RWPE1 (cell line): ENCODE measurements around the gene MBNL1.

Experiments used
- CTCF ChIA-PET: fragments of 350-600 bp; sonication (Branson Sonifier 250); formaldehyde crosslinking; extraction: SDS; loops from one replicate; lab custom pipeline; 2021; lab: Yijun Ruan, JAX
- POLR2A ChIA-PET: fragments of 400-600 bp; formaldehyde crosslinking; extraction: SDS; loops from one replicate; lab custom pipeline; 2020; ENCODE audit warnings: antibody characterized with exemption; ENCODE audit not compliant: low non-redundant PET; lab: Yijun Ruan, JAX
- DNase-seq: peaks from one replicate; pipeline ENCODE4 v3.0.0; 2012; ENCODE audit warnings: low spot score
- H3K27ac ChIP-seq: fragments of 450-650 bp; 2 replicates; pipeline ENCODE4 v1.5.1; 2017
- CTCF ChIP-seq: fragments of 450-650 bp; conservative IDR thresholded peaks from 2 replicates; pipeline ENCODE4 v1.5.1; 2017; ENCODE audit warnings: low read depth, mild to moderate bottlenecking

Gene MBNL1

DNA sequence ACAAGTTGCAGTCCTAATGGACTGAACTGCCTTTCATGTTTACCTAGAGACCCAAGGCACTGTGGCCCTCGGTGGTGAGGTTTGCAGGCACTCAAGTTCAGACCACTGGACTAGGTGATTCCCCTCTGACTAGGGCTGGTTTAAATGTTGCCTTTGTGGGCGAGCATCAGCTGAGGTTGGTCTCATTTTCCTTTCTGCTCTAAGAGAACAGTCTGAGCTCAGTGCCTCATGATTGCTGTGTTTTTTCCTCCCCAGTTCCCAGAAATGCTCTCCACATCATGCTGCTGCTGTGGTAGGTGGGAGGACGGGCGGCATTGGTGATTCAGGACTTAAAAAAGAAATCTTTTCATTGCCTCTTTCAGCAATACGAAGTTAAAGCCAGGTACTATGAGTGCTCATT lies 237.2 kb downstream of the MBNL1 start:
- POLR2A ChIA-PET: no interaction called here
- no peak for TF ChIP-seq CTCF
- CTCF ChIA-PET: interaction anchor here (1.0 to 1.1 kb wide), 2 partner anchors 14 to 19 kb away, joined by 3 read pairs; no protein-coding TSS in a partner anchor
- no peak overlapping the region for H3K27ac ChIP-seq
- no peak for DNase-seq

- peak; percentile 9 for DNase-seq
- ChIA-PET POLR2A (no interaction called here), CTCF (interaction anchor here (0.6 to 1.1 kb wide), 8 partner anchors 8 to 1566 kb away, joined by 3 to 4 read pairs (median 3); no protein-coding TSS in a partner anchor)
- no peak overlapping the region for H3K27ac ChIP-seq
- peak; percentile 29 for TF ChIP-seq CTCF
Measured at GRCh38 chr3:152508705-152509104, 240.0 kb downstream of the MBNL1 start.

- ChIA-PET CTCF (interaction anchor here (0.6 kb wide), 1 partner anchor 448 kb away, joined by 4 read pairs; no protein-coding TSS in a partner anchor), POLR2A (no interaction called here)
- no peak for DNase-seq
- no peak for TF ChIP-seq CTCF
- no peak overlapping the region for H3K27ac ChIP-seq
Measured at GRCh38 chr3:152511904-152512303, 243.2 kb downstream of the MBNL1 start.

- no peak for TF ChIP-seq CTCF
- ChIA-PET POLR2A (no interaction called here), CTCF (interaction anchor here (1.1 kb wide), 1 partner anchor 11 kb away, joined by 5 read pairs; no protein-coding TSS in a partner anchor)
- no peak overlapping the region for H3K27ac ChIP-seq
- no peak for DNase-seq
Measured at GRCh38 chr3:152513301-152513960, 244.7 kb downstream of the MBNL1 start.
